ACC112 (cell line): Measurements from ENCODE around the gene TBX21.
"Not testable (repeated sequence)": the region's sequence is repeated elsewhere in the genome, so short reads cannot be mapped to it uniquely, and the experiment has no call there.

Source experiments
- H2AFZ ChIP-seq: fragments of 200-600 bp; sonication (generic); one replicate; pipeline ENCODE4 v1.6.0; 2017; ENCODE audit warnings: antibody characterized with exemption, low read length; ENCODE audit not compliant: unreplicated experiment
- H3K27ac ChIP-seq: fragments of 200-600 bp; sonication (generic); 2 replicates; pipeline ENCODE4 v1.5.1; 2014; ENCODE audit warnings: low read depth, mild to moderate bottlenecking, antibody characterized with exemption, low read length, moderate library complexity
- H3K27me3 ChIP-seq: fragments of 200-600 bp; sonication (generic); 2 replicates; pipeline ENCODE4 v1.6.1; 2014; ENCODE audit warnings: mild to moderate bottlenecking, antibody characterized with exemption, low read length, moderate library complexity, mixed read lengths; ENCODE audit not compliant: insufficient read depth
- H3K36me3 ChIP-seq: fragments of 200-600 bp; sonication (generic); 2 replicates; pipeline ENCODE4 v1.6.1; 2016; ENCODE audit warnings: mild to moderate bottlenecking, antibody characterized with exemption, low read length, moderate library complexity, mixed read lengths; ENCODE audit not compliant: insufficient read depth
- H3K4me1 ChIP-seq: fragments of 200-600 bp; sonication (generic); one replicate; pipeline ENCODE4 v1.6.1; 2016; ENCODE audit warnings: low read length, mixed read lengths; ENCODE audit not compliant: insufficient read depth, unreplicated experiment, control insufficient read depth
- H3K4me3 ChIP-seq: fragments of 200-600 bp; sonication (generic); 2 replicates; pipeline ENCODE4 v1.5.1; 2014; ENCODE audit warnings: mild to moderate bottlenecking, low read depth, low read length
- H3K79me2 ChIP-seq: fragments of 200-600 bp; sonication (generic); one replicate; pipeline ENCODE4 v1.6.0; 2016; ENCODE audit warnings: low read length; ENCODE audit not compliant: control insufficient read depth, unreplicated experiment, insufficient read depth

TBX21 gene

GRCh38 chr17:47751471-47751870 lies 18.4 kb downstream of the TBX21 start:
- H3K4me1 ChIP-seq: no peaks in the 10 kb centered on the region

GRCh38 chr17:47757386-47757785 lies 24.4 kb downstream of the TBX21 start:
- Histone ChIP-seq H3K4me1 (no peaks in the 10 kb centered on the region), H3K79me2 (no peaks in the 10 kb centered on the region), H3K36me3 (no peaks in the 10 kb centered on the region), H2AFZ (no peak overlapping the region), H3K27ac (no peak overlapping the region), H3K27me3 (peaks cover 60% of the 10 kb centered on the region), H3K4me3 (no peak overlapping the region)

More at GRCh38 chr17:47751471-47751870, 18.4 kb downstream of the TBX21 start:
- Histone ChIP-seq H3K36me3 (no peaks in the 10 kb centered on the region), H3K4me3 (no peak overlapping the region), H3K79me2 (no peaks in the 10 kb centered on the region), H3K27me3 (peaks cover 56% of the 10 kb centered on the region), H3K27ac (no peak overlapping the region), H2AFZ (no peak overlapping the region)

- H3K27ac ChIP-seq: no peak overlapping the region
- H3K4me1 ChIP-seq: no peaks in the 10 kb centered on the region
- H3K36me3 ChIP-seq: no peaks in the 10 kb centered on the region
- H2AFZ ChIP-seq: no peak overlapping the region
- H3K79me2 ChIP-seq: no peaks in the 10 kb centered on the region
- peaks cover 49% of the 10 kb centered on the region for H3K27me3 ChIP-seq
- no peak overlapping the region for H3K4me3 ChIP-seq
Measured at GRCh38 chr17:47760409-47761140, 27.5 kb downstream of the TBX21 start.

- no peak overlapping the region for H2AFZ ChIP-seq
- no peak overlapping the region for H3K27ac ChIP-seq
- no peaks in the 10 kb centered on the region for H3K4me1 ChIP-seq
- no peak overlapping the region for H3K4me3 ChIP-seq
- peaks cover 48% of the 10 kb centered on the region for H3K27me3 ChIP-seq
- H3K36me3 ChIP-seq: no peaks in the 10 kb centered on the region
- H3K79me2 ChIP-seq: no peaks in the 10 kb centered on the region
Measured at GRCh38 chr17:47762728-47763127, 29.7 kb downstream of the TBX21 start.

GRCh38 chr17:47763913-47764582 lies 31.0 kb downstream of the TBX21 start:
- no peak overlapping the region for H3K4me3 ChIP-seq
- no peaks in the 10 kb centered on the region for H3K4me1 ChIP-seq
- H3K27ac ChIP-seq: no peak overlapping the region
- H3K79me2 ChIP-seq: no peaks in the 10 kb centered on the region
- no peaks in the 10 kb centered on the region for H3K36me3 ChIP-seq
- H3K27me3 ChIP-seq: peaks cover 42% of the 10 kb centered on the region
- no peak overlapping the region for H2AFZ ChIP-seq

GRCh38 chr17:47773649-47774048 lies 40.6 kb downstream of the TBX21 start:
- not testable (repeated sequence) for H3K4me3 ChIP-seq, H3K79me2 ChIP-seq, H2AFZ ChIP-seq, H3K36me3 ChIP-seq, H3K27ac ChIP-seq, H3K4me1 ChIP-seq
- H3K27me3 ChIP-seq: peaks cover 58% of the 10 kb centered on the region

- H3K4me3 ChIP-seq: no peak overlapping the region
- H3K27ac ChIP-seq: no peak overlapping the region
- peaks cover 57% of the 10 kb centered on the region for H3K27me3 ChIP-seq
Measured at GRCh38 chr17:47774331-47774730, 41.3 kb downstream of the TBX21 start.

GRCh38 chr17:47774987-47775580 lies 42.0 kb downstream of the TBX21 start:
- Histone ChIP-seq H3K4me3 (no peak overlapping the region), H3K27me3 (peaks cover 57% of the 10 kb centered on the region), H3K79me2 (no peaks in the 10 kb centered on the region), H3K36me3 (no peaks in the 10 kb centered on the region), H2AFZ (no peak overlapping the region), H3K4me1 (peaks cover 10% of the 10 kb centered on the region), H3K27ac (no peak overlapping the region)

More at GRCh38 chr17:47774331-47774730, 41.3 kb downstream of the TBX21 start:
- Histone ChIP-seq H2AFZ (no peak overlapping the region), H3K4me1 (peaks cover 10% of the 10 kb centered on the region), H3K79me2 (no peaks in the 10 kb centered on the region), H3K36me3 (no peaks in the 10 kb centered on the region)

- no peaks in the 10 kb centered on the region for H3K79me2 ChIP-seq
- no peak overlapping the region for H2AFZ ChIP-seq
- peaks cover 69% of the 10 kb centered on the region for H3K27me3 ChIP-seq
- no peak overlapping the region for H3K27ac ChIP-seq
- no peaks in the 10 kb centered on the region for H3K36me3 ChIP-seq
- H3K4me3 ChIP-seq: no peak overlapping the region
- peaks cover 10% of the 10 kb centered on the region for H3K4me1 ChIP-seq
Measured at GRCh38 chr17:47776330-47777197, 43.5 kb downstream of the TBX21 start.

GRCh38 chr17:47778184-47778635 lies 45.2 kb downstream of the TBX21 start:
- peaks cover 78% of the 10 kb centered on the region for H3K27me3 ChIP-seq
- no peaks in the 10 kb centered on the region for H3K79me2 ChIP-seq
- no peak overlapping the region for H2AFZ ChIP-seq
- no peaks in the 10 kb centered on the region for H3K36me3 ChIP-seq
- H3K27ac ChIP-seq: no peak overlapping the region
- H3K4me3 ChIP-seq: no peak overlapping the region
- H3K4me1 ChIP-seq: peaks cover 10% of the 10 kb centered on the region
